H9 (cell line): ENCODE results near the gene NTN3. TPM values are rescaled to one million over a fixed set of nuclear protein-coding genes. Genes with fewer than 3 reads are reported as not detected.

Experiments used
- DNase-seq: peaks from one replicate; pipeline ENCODE4 v3.0.0-alpha.2; 2017
- H2AFZ ChIP-seq: one replicate; pipeline ENCODE4 v1.6.1; 2013; ENCODE audit warnings: mild to moderate bottlenecking, low read length, control low read depth, moderate library complexity
- H2AK5ac ChIP-seq: 2 replicates; pipeline ENCODE4 v1.6.1; 2013; ENCODE audit warnings: low read length, control low read depth, mixed read lengths; ENCODE audit not compliant: insufficient read length
- H2BK120ac ChIP-seq: one replicate; pipeline ENCODE4 v1.6.1; 2013; ENCODE audit warnings: low read depth, mild to moderate bottlenecking, low read length, control low read depth, inconsistent platforms; ENCODE audit not compliant: poor library complexity, severe bottlenecking
- H2BK12ac ChIP-seq: 2 replicates; pipeline ENCODE4 v1.6.1; 2013; ENCODE audit warnings: low read length, control low read depth, mixed read lengths, low read depth; ENCODE audit not compliant: insufficient read length
- H2BK15ac ChIP-seq: 2 replicates; pipeline ENCODE4 v1.6.1; 2013; ENCODE audit warnings: low read depth, low read length, control low read depth
- H2BK20ac ChIP-seq: one replicate; pipeline ENCODE4 v1.6.1; 2013; ENCODE audit warnings: low read depth, mild to moderate bottlenecking, low read length, control low read depth, inconsistent platforms; ENCODE audit not compliant: poor library complexity, severe bottlenecking
- H2BK5ac ChIP-seq: 2 replicates; pipeline ENCODE4 v1.6.1; 2013; ENCODE audit warnings: low read length, control low read depth, mixed read lengths; ENCODE audit not compliant: insufficient read length
- H3K14ac ChIP-seq: 2 replicates; pipeline ENCODE4 v1.6.1; 2013; ENCODE audit warnings: low read length, control low read depth; ENCODE audit not compliant: insufficient read depth
- H3K18ac ChIP-seq: 2 replicates; pipeline ENCODE4 v1.6.1; 2013; ENCODE audit warnings: low read depth, mild to moderate bottlenecking, mixed read lengths, low read length, control low read depth; ENCODE audit not compliant: insufficient read length
- H3K23ac ChIP-seq: 2 replicates; pipeline ENCODE4 v1.6.1; 2013; ENCODE audit warnings: low read length, control low read depth, mixed read lengths, low read depth; ENCODE audit not compliant: insufficient read length
- H3K23me2 ChIP-seq: 2 replicates; pipeline ENCODE4 v1.6.1; 2013; ENCODE audit warnings: low read depth, mild to moderate bottlenecking, mixed read lengths, low read length, control low read depth; ENCODE audit not compliant: insufficient read length, poor library complexity, severe bottlenecking
- H3K27ac ChIP-seq: 2 replicates; pipeline ENCODE4 v1.5.1; 2013; ENCODE audit warnings: low read length, control low read depth, mixed read lengths, low read depth; ENCODE audit not compliant: insufficient read length
- H3K27me3 ChIP-seq: 2 replicates; pipeline ENCODE4 v1.6.1; 2013; ENCODE audit warnings: low read length, control low read depth, inconsistent platforms; ENCODE audit not compliant: insufficient read depth
- H3K4ac ChIP-seq: 2 replicates; pipeline ENCODE4 v1.6.1; 2013; ENCODE audit warnings: low read depth, mild to moderate bottlenecking, control low read depth, inconsistent platforms, low read length, moderate library complexity
- H3K4me1 ChIP-seq: 2 replicates; pipeline ENCODE4 v1.6.1; 2013; ENCODE audit warnings: low read length, control low read depth, inconsistent platforms; ENCODE audit not compliant: insufficient read depth
- H3K4me2 ChIP-seq: 2 replicates; pipeline ENCODE4 v1.6.1; 2013; ENCODE audit warnings: low read length, control low read depth, mixed read lengths; ENCODE audit not compliant: insufficient read length, insufficient read depth
- H3K56ac ChIP-seq: 2 replicates; pipeline ENCODE4 v1.6.1; 2013; ENCODE audit warnings: low read depth, mild to moderate bottlenecking, mixed read lengths, low read length, control low read depth; ENCODE audit not compliant: insufficient read length
- H3K79me1 ChIP-seq: 2 replicates; pipeline ENCODE4 v1.6.1; 2013; ENCODE audit warnings: low read depth, mild to moderate bottlenecking, moderate library complexity, low read length, control low read depth, inconsistent platforms; ENCODE audit not compliant: insufficient read depth, poor library complexity, severe bottlenecking
- H3K79me2 ChIP-seq: 2 replicates; pipeline ENCODE4 v1.6.1; 2013; ENCODE audit warnings: low read length, control low read depth, inconsistent platforms; ENCODE audit not compliant: insufficient read depth
- H3K9ac ChIP-seq: 2 replicates; pipeline ENCODE4 v1.6.1; 2013; ENCODE audit warnings: low read length, control low read depth, mixed read lengths; ENCODE audit not compliant: insufficient read length; ENCODE audit errors: extremely low read depth
- H3K9me3 ChIP-seq: one replicate; pipeline ENCODE4 v1.6.1; 2013; ENCODE audit warnings: low read depth, low read length, inconsistent platforms; ENCODE audit not compliant: control insufficient read depth
- H3T11ph ChIP-seq: one replicate; pipeline ENCODE4 v1.6.1; 2013; ENCODE audit warnings: mild to moderate bottlenecking, low read length, control low read depth, inconsistent platforms
- H4K20me1 ChIP-seq: one replicate; pipeline ENCODE4 v1.6.1; 2013; ENCODE audit not compliant: control insufficient read depth, insufficient read length, insufficient read depth
- H4K5ac ChIP-seq: 2 replicates; pipeline ENCODE4 v1.6.1; 2013; ENCODE audit warnings: low read depth, mild to moderate bottlenecking, mixed read lengths, low read length, control low read depth; ENCODE audit not compliant: insufficient read length
- H4K8ac ChIP-seq: replicated peaks from 2 replicates; pipeline ENCODE4 v1.6.1; 2013; ENCODE audit warnings: low read length, control low read depth, mixed read lengths, low read depth; ENCODE audit not compliant: insufficient read length
- H4K91ac ChIP-seq: 2 replicates; pipeline ENCODE4 v1.6.1; 2013; ENCODE audit warnings: low read depth, mild to moderate bottlenecking, moderate library complexity, mixed read lengths, low read length, control low read depth; ENCODE audit not compliant: insufficient read length
- H3K27ac Mint-ChIP-seq, 3 experiments: 2 replicates in 2 of 3; 3 replicates in 1 of 3; pipeline ENCODE4 v1.8.0; 2020 to 2021; ENCODE audit warnings: mixed read lengths in 3 of 3, mild to moderate bottlenecking in 1 of 3, moderate library complexity in 1 of 3
- H3K27me3 Mint-ChIP-seq: 2 replicates; pipeline ENCODE4 v1.8.0; 2021; ENCODE audit warnings: low read depth, mild to moderate bottlenecking, moderate library complexity, mixed read lengths
- H3K36me3 Mint-ChIP-seq, 3 experiments: 2 replicates in 2 of 3; 3 replicates in 1 of 3; pipeline ENCODE4 v1.8.0; 2020 to 2021; ENCODE audit warnings: low read depth in 3 of 3, mixed read lengths in 3 of 3; ENCODE audit not compliant: insufficient read depth in 1 of 3
- H3K4me1 Mint-ChIP-seq, 2 experiments: 2 replicates each; pipeline ENCODE4 v1.8.0; 2020; ENCODE audit warnings: mixed read lengths in 2 of 2
- H3K4me3 Mint-ChIP-seq, 2 experiments: 2 replicates in 1 of 2; 3 replicates in 1 of 2; pipeline ENCODE4 v1.8.0; 2020 to 2021; ENCODE audit warnings: mild to moderate bottlenecking in 2 of 2, mixed read lengths in 2 of 2, moderate library complexity in 1 of 2
- H3K9me3 Mint-ChIP-seq, 2 experiments: 2 replicates in 1 of 2; 3 replicates in 1 of 2; pipeline ENCODE4 v1.8.0; 2020; ENCODE audit warnings: mild to moderate bottlenecking in 2 of 2, mixed read lengths in 2 of 2, moderate library complexity in 1 of 2
- WGBS: extraction: QIAGEN DNeasy Blood & Tissue Kit; methylation state at CpG from one replicate; pipeline ENCODE4 v1.1.7; 2013; ENCODE audit warnings: missing lambda C conversion rate, low lambda C conversion rate, mixed read lengths; ENCODE audit not compliant: insufficient read length; ENCODE audit errors: extremely low coverage; 5-methylcytosine and 5-hydroxymethylcytosine counted together
- total RNA-seq: library from RNA; stranded (reverse); gene quantifications from 2 replicates; pipeline ENCODE4 v1.2.1, GENCODE V29; 2021
- TF ChIP-seq, protein P1 (sequence below): fragments of 200-600 bp; sonication (generic); conservative IDR thresholded peaks from 3 replicates; pipeline ENCODE4 v1.8.0; 2021; ENCODE audit warnings: antibody characterized with exemption, mild to moderate bottlenecking

NTN3 gene
- total RNA-seq, 1 experiment from 2014 or later = 1.3 TPM

DNA sequence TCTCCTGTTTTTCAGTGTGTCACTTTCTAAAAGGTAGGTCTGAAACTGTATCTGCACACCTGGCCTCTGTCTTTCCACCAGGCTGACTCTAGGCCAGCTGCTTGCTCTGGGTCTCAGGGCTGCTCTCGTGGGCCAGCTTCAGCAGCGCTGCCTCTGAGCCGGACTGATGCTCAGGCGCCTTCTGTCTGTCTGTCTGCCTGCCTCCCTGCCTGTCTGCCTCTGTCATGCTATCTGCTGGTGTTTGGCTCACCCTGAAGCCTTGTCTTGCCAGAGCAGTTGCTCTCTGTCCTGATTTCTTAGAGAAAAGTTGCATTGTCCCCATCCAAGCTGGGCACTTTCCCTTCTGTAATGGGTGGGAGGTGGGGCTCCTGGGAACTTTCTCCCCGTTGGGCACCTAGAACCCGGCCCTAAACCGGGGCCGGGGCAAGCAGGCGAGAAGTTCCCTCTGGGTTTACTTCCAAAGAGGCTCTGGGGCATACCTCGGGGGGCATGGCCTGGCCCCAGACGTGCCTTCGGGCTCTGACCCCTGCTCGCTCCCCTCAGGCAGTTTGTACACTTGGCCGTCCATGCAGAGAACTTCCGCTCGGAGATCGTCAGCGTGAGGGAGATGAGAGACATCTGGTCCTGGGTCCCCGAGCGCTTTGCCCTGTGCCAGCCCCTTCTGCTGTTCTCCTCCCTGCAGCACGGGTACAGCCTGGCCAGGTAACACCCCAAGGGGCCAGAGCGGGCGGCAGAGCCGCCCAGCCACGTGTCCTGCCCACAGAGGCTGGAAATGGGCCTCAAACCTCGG lies 26.8 kb downstream of the NTN3 start:
- no peak overlapping the region for H3K23ac ChIP-seq
- no peaks in the 10 kb centered on the region for H3K27me3 ChIP-seq
- H3K36me3 Mint-ChIP-seq = peaks cover 0 to 18% (median 4%) of the 10 kb centered on the region in 3 experiments; a peak in 4 of 7 replicates
- H2BK120ac ChIP-seq = no peak overlapping the region
- peaks cover 3% of the 10 kb centered on the region for H3K23me2 ChIP-seq
- H4K5ac ChIP-seq = no peak overlapping the region
- no peak overlapping the region for H2BK15ac ChIP-seq
- H2BK12ac ChIP-seq = no peak overlapping the region
- no peaks in the 10 kb centered on the region for H3K9me3 ChIP-seq
- H2AFZ ChIP-seq = no peak overlapping the region
- WGBS = no CpG with 5 or more reads among the region's 26 CpGs
- no peak overlapping the region for H3K18ac ChIP-seq
- H2AK5ac ChIP-seq = no peak overlapping the region
- no peak for DNase-seq
- no peak overlapping the region for H3K14ac ChIP-seq
- H3K27me3 Mint-ChIP-seq = no peaks in the 10 kb centered on the region
- no peak overlapping the region for H3K4me3 Mint-ChIP-seq
- TF ChIP-seq, protein P1, sequence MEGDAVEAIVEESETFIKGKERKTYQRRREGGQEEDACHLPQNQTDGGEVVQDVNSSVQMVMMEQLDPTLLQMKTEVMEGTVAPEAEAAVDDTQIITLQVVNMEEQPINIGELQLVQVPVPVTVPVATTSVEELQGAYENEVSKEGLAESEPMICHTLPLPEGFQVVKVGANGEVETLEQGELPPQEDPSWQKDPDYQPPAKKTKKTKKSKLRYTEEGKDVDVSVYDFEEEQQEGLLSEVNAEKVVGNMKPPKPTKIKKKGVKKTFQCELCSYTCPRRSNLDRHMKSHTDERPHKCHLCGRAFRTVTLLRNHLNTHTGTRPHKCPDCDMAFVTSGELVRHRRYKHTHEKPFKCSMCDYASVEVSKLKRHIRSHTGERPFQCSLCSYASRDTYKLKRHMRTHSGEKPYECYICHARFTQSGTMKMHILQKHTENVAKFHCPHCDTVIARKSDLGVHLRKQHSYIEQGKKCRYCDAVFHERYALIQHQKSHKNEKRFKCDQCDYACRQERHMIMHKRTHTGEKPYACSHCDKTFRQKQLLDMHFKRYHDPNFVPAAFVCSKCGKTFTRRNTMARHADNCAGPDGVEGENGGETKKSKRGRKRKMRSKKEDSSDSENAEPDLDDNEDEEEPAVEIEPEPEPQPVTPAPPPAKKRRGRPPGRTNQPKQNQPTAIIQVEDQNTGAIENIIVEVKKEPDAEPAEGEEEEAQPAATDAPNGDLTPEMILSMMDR = no peak
- no peak overlapping the region for H3T11ph ChIP-seq
- H4K91ac ChIP-seq = no peak overlapping the region
- no peaks in the 10 kb centered on the region for H3K79me2 ChIP-seq
- no peaks in the 10 kb centered on the region for H3K79me1 ChIP-seq
- no peak overlapping the region for H3K4ac ChIP-seq
- H3K4me2 ChIP-seq = no peak overlapping the region
- no peaks in the 10 kb centered on the region for H4K20me1 ChIP-seq
- no peak overlapping the region for H3K9ac ChIP-seq
- no peaks in the 10 kb centered on the region for H3K9me3 Mint-ChIP-seq
- no peaks in the 10 kb centered on the region for H3K4me1 ChIP-seq
- no peak overlapping the region for H3K27ac Mint-ChIP-seq
- no peak overlapping the region for H3K27ac ChIP-seq
- H2BK20ac ChIP-seq = no peak overlapping the region
- no peak overlapping the region for H2BK5ac ChIP-seq
- peaks cover 3 to 5% of the 10 kb centered on the region in 2 experiments for H3K4me1 Mint-ChIP-seq
- H3K56ac ChIP-seq = no peak overlapping the region
- no peak overlapping the region for H4K8ac ChIP-seq
